Gastroesophageal sphincter (tissue), 3 donors: ENCODE measurements around the gene OR4B1.

Experiments
- EP300 ChIP-seq: sonication (generic); formaldehyde crosslinking; IDR thresholded peaks from one replicate; pipeline ENCODE4 v1.6.1; 2017; ENCODE audit warnings: antibody characterized with exemption, mild to moderate bottlenecking
- TF ChIP-seq, protein P1 (sequence below), 4 experiments: fragments of 200-600 bp in 2 of 4; fragments of 450-650 bp in 2 of 4; sonication (generic) in 1 of 4; IDR thresholded peaks; one replicate each; pipeline ENCODE4 v1.5.1; 2017 to 2019; ENCODE audit warnings: antibody characterized with exemption in 4 of 4, mild to moderate bottlenecking in 2 of 4, moderate library complexity in 2 of 4

DNA sequence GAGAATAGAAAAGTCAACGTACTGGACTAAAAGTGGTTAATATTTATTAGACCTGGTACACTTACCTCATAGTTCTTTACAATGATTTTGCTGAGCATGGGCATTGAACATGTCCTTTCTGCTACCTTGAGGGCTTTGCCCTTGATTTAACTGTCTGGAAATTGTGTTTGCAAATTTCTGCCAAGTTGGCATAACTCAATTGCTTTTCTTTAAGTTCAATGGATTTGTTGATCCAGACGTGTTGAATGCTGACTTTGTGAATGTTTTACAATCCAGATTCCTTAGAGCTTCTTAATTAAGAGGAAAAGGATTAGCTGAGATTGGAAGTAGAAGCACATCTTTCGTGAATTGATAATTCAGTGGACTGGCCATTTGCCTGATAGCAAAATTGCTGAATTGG is 21.1 kb downstream of the OR4B1 start:
- TF ChIP-seq, protein P1, sequence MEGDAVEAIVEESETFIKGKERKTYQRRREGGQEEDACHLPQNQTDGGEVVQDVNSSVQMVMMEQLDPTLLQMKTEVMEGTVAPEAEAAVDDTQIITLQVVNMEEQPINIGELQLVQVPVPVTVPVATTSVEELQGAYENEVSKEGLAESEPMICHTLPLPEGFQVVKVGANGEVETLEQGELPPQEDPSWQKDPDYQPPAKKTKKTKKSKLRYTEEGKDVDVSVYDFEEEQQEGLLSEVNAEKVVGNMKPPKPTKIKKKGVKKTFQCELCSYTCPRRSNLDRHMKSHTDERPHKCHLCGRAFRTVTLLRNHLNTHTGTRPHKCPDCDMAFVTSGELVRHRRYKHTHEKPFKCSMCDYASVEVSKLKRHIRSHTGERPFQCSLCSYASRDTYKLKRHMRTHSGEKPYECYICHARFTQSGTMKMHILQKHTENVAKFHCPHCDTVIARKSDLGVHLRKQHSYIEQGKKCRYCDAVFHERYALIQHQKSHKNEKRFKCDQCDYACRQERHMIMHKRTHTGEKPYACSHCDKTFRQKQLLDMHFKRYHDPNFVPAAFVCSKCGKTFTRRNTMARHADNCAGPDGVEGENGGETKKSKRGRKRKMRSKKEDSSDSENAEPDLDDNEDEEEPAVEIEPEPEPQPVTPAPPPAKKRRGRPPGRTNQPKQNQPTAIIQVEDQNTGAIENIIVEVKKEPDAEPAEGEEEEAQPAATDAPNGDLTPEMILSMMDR (IDR thresholded peaks at IDR 0.05) = no peak
- TF ChIP-seq EP300 = no peak
